Large intestine (tissue), 3 donors: Measurements from ENCODE around the gene API5. TPM values are rescaled to one million over a fixed set of nuclear protein-coding genes. Genes with fewer than 3 reads are reported as not detected.
"Not testable (repeated sequence)": the region's sequence is repeated elsewhere in the genome, so short reads cannot be mapped to it uniquely, and the experiment has no call there.

Experiments
- DNase-seq, 2 donors: peaks; one replicate each; pipeline versions ENCODE4 v3.0.0 to v3.0.0-alpha.2; 2013
- H3K27ac ChIP-seq: one replicate; pipeline ENCODE4 v1.5.1; 2013; ENCODE audit warnings: low read length
- H3K27me3 ChIP-seq: 2 replicates; pipeline ENCODE4 v1.6.1; 2013; ENCODE audit warnings: low read length; ENCODE audit not compliant: control insufficient read depth, insufficient read depth
- H3K36me3 ChIP-seq: 2 replicates; pipeline ENCODE4 v1.6.1; 2013; ENCODE audit warnings: low read length; ENCODE audit not compliant: control insufficient read depth, insufficient read depth
- H3K4me1 ChIP-seq: one replicate; pipeline ENCODE4 v1.6.1; 2013; ENCODE audit warnings: low read length; ENCODE audit not compliant: control insufficient read depth, insufficient read depth
- H3K4me3 ChIP-seq: one replicate; pipeline ENCODE4 v1.5.1; 2013; ENCODE audit warnings: low read length
- H3K9me3 ChIP-seq: one replicate; pipeline ENCODE4 v1.6.1; 2013; ENCODE audit warnings: mild to moderate bottlenecking, low read depth, low read length, moderate library complexity; ENCODE audit not compliant: control insufficient read depth
- WGBS: methylation state at CpG from one replicate; pipeline ENCODE4 v1.1.5; 2013; ENCODE audit warnings: low lambda C conversion rate; ENCODE audit not compliant: insufficient coverage; 5-methylcytosine and 5-hydroxymethylcytosine counted together
- polyA plus RNA-seq: library from polyadenylated mRNA; unstranded; fragments of 120-200 nt; gene quantifications from one replicate; pipeline ENCODE4 v1.2.1, GENCODE V29; 2013

API5 gene
- polyA plus RNA-seq, 1 donor = 92.5 TPM

- 67% methylated on average over 3 of the region's 4 CpGs for WGBS
- Histone ChIP-seq H3K27ac (no peak overlapping the region), H3K4me3 (no peak overlapping the region), H3K36me3 (no peaks in the 10 kb centered on the region), H3K4me1 (no peaks in the 10 kb centered on the region), H3K9me3 (no peaks in the 10 kb centered on the region), H3K27me3 (peaks cover 3% of the 10 kb centered on the region)
- no peak for DNase-seq
These were observed 26.0 kb upstream of the API5 start for GRCh38 chr11:43285826-43286225.

GRCh38 chr11:43289368-43289767 is 22.4 kb upstream of the API5 start:
- Histone ChIP-seq H3K4me3 (no peak overlapping the region), H3K4me1 (no peaks in the 10 kb centered on the region), H3K9me3 (no peaks in the 10 kb centered on the region), H3K36me3 (no peaks in the 10 kb centered on the region), H3K27ac (no peak overlapping the region), H3K27me3 (no peaks in the 10 kb centered on the region)
- DNase-seq = no peak
- no CpG with 5 or more reads among the region's 3 CpGs for WGBS

- H3K36me3 ChIP-seq = no peaks in the 10 kb centered on the region
- peaks cover 2% of the 10 kb centered on the region for H3K27me3 ChIP-seq
- H3K9me3 ChIP-seq = no peaks in the 10 kb centered on the region
- H3K4me3 ChIP-seq = no peak overlapping the region
- no peak overlapping the region for H3K27ac ChIP-seq
- no peak for DNase-seq
- WGBS = 51% methylated on average over 3 of the region's 7 CpGs
- H3K4me1 ChIP-seq = no peaks in the 10 kb centered on the region
These were observed 13.4 kb upstream of the API5 start for GRCh38 chr11:43298397-43298796.

- no peak overlapping the region for H3K27ac ChIP-seq
- no peak for DNase-seq
- 100% methylated on average over 1 of the region's 2 CpGs for WGBS
- no peaks in the 10 kb centered on the region for H3K27me3 ChIP-seq
- peaks cover 3% of the 10 kb centered on the region for H3K4me1 ChIP-seq
- peaks cover 22% of the 10 kb centered on the region for H3K36me3 ChIP-seq
- H3K9me3 ChIP-seq = no peaks in the 10 kb centered on the region
- H3K4me3 ChIP-seq = no peak overlapping the region
These were observed 4.2 kb downstream of the API5 start for GRCh38 chr11:43315966-43316365.

- Histone ChIP-seq H3K27ac (no peak overlapping the region), H3K36me3 (peaks cover 26% of the 10 kb centered on the region), H3K27me3 (no peaks in the 10 kb centered on the region), H3K4me1 (peaks cover under 1% of the 10 kb centered on the region), H3K9me3 (no peaks in the 10 kb centered on the region), H3K4me3 (no peak overlapping the region)
- WGBS = no CpG with 5 or more reads among the region's 6 CpGs
- no peak for DNase-seq
These were observed 4.7 kb downstream of the API5 start for GRCh38 chr11:43316451-43316850.

- H3K9me3 ChIP-seq = no peaks in the 10 kb centered on the region
- DNase-seq = peak; percentile 17 to 46
- H3K27ac ChIP-seq = no peak overlapping the region
- H3K4me3 ChIP-seq = no peak overlapping the region
- H3K36me3 ChIP-seq = peaks cover 77% of the 10 kb centered on the region
- WGBS = 0% methylated on average over 1 of the region's 2 CpGs
- no peaks in the 10 kb centered on the region for H3K4me1 ChIP-seq
- H3K27me3 ChIP-seq = no peaks in the 10 kb centered on the region
These were observed 16.2 kb downstream of the API5 start for GRCh38 chr11:43327987-43328386.

GRCh38 chr11:43328482-43328881 is 16.7 kb downstream of the API5 start:
- no peak for DNase-seq
- H3K4me1 ChIP-seq = no peaks in the 10 kb centered on the region
- H3K9me3 ChIP-seq = no peaks in the 10 kb centered on the region
- H3K27ac ChIP-seq = no peak overlapping the region
- WGBS = 83% methylated on average over 1 of the region's 2 CpGs
- H3K36me3 ChIP-seq = peaks cover 73% of the 10 kb centered on the region
- no peak overlapping the region for H3K4me3 ChIP-seq
- H3K27me3 ChIP-seq = no peaks in the 10 kb centered on the region

GRCh38 chr11:43341159-43341558 is 29.4 kb downstream of the API5 start:
- H3K4me3 ChIP-seq = no peak overlapping the region
- no peak for DNase-seq
- peaks cover 28% of the 10 kb centered on the region for H3K36me3 ChIP-seq
- no peaks in the 10 kb centered on the region for H3K27me3 ChIP-seq
- H3K27ac ChIP-seq = no peak overlapping the region
- no peaks in the 10 kb centered on the region for H3K4me1 ChIP-seq
- H3K9me3 ChIP-seq = no peaks in the 10 kb centered on the region

- DNase-seq, H3K27me3 ChIP-seq, H3K4me1 ChIP-seq, H3K36me3 ChIP-seq, H3K9me3 ChIP-seq, H3K4me3 ChIP-seq, H3K27ac ChIP-seq: not testable (repeated sequence)
- WGBS = no CpG with 5 or more reads among the region's 17 CpGs
These were observed 39.6 kb downstream of the API5 start for GRCh38 chr11:43351426-43351825.

- Histone ChIP-seq H3K36me3 (no peaks in the 10 kb centered on the region), H3K4me1 (peaks cover 4% of the 10 kb centered on the region), H3K9me3 (no peaks in the 10 kb centered on the region), H3K4me3 (no peak overlapping the region), H3K27ac (no peak overlapping the region), H3K27me3 (no peaks in the 10 kb centered on the region)
- no peak for DNase-seq
- 98% methylated on average over 4 of the region's 4 CpGs for WGBS
These were observed 42.5 kb downstream of the API5 start for GRCh38 chr11:43354311-43354710.

- Histone ChIP-seq H3K4me1 (peaks cover 12% of the 10 kb centered on the region), H3K27ac (no peak overlapping the region), H3K4me3 (no peak overlapping the region), H3K27me3 (no peaks in the 10 kb centered on the region), H3K36me3 (no peaks in the 10 kb centered on the region), H3K9me3 (no peaks in the 10 kb centered on the region)
- DNase-seq = no peak
These were observed 44.5 kb downstream of the API5 start for GRCh38 chr11:43356336-43356735.
